DMS 273 treated with DMSO at 0.1 percent for 48 hours (cell line): ENCODE measurements around the gene NKIRAS1.
A peak's percentile ranks its signal among the peaks of the same experiment; 100 is the strongest.
"Not testable (repeated sequence)": the region's sequence is repeated elsewhere in the genome, so short reads cannot be mapped to it uniquely, and the experiment has no call there.

Experiments
- DNase-seq: peaks from one replicate; lab custom pipeline; 2025; lab: John Stamatoyannopoulos, UW

Gene NKIRAS1

DNA sequence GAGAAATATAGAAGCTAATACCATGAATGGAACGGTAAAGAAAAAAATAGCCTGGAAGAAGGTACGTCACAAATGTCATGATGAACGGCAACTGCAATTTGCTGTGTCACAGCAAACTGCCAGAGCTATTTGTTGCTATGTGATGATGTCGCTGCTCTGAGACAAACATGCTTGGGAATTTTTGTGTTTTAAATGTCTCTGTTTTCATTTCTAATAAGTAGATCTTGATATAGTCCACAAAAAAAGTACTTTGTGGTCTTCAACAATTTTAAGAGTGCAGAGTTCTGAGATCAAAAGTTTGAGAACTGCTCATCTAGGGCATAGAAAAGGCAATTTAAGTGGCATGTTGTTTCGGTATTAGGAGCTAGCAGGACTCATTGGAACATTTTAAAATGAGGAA, 24.0 kb upstream of the NKIRAS1 start:
- no peak for DNase-seq

DNA sequence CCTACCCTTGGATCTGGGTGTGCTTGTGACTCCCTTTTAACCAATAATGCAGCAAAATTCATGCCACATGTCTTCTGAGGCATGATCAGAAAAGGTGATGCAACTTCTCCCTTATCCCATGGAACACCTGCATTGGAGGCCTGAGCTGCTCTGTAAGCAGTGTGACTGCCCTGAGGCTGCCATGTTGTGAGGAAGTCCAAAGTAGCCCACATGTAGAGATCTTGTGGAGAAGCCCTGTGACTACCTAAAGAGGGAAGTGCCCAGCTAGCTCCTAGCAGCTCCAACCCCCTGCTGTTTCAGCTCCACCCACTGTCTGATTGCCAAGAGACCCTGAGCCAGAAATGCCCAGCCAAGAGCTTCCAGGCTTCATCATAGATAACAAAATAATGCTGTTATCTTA, 21.9 kb upstream of the NKIRAS1 start:
- no peak for DNase-seq

DNA sequence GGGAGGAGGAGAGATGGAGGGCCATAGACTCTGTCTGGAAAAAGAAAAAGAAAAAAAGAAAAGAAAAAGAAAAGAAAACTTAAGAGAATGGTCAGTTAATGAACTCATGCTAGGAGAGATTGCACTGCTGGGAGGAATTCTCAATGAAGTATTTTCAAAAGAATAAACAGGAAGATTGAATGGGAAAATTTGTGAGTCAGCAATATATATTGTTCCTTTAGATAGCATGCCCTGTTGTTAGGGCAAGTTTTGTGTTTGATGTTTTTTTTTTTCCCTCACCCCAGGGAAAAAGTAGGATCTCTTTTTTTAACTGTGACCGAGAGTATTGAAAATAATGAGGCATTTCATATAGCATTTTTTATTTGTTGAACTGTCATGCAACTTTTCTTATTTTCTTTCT, 20.5 kb upstream of the NKIRAS1 start:
- DNase-seq = no peak

DNA sequence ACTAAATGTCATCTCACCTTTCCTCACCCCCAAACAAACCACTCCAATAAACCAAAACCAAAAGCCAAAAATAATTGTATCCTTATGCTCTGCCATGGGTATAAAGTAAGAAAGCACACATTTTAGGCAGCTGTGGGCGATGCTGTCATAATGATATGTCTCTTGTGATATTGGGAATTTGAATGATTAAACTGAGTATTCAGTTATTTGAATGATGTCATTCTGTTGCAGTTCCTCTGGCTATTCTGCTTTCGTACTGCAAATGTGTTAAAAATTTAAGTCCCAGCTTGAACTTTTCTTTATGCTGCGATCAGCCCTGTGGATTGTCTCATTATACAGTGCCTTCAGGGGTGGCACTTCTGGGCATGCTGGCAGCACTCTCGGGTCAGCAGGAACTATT, 17.5 kb upstream of the NKIRAS1 start:
- no peak for DNase-seq

DNA sequence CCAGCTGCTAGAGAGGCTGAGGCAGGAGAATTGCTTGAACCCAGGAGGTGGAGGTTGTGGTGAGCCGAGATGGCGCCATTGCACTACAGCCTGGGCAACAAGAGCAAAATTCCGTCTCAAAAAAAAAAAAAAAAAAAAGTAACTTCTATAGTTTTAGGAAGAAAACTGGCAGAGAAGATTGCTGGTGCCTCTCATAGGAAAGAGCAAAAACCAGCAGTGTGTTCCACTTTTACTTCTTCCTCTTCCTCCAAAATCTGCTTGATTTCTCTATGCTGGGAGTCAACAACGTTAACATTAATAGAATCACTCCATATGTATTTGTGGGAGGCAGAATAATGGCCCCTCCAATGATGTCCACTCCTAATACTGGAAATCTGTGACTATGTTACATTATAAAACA, 15.8 kb upstream of the NKIRAS1 start:
- DNase-seq = no peak

DNA sequence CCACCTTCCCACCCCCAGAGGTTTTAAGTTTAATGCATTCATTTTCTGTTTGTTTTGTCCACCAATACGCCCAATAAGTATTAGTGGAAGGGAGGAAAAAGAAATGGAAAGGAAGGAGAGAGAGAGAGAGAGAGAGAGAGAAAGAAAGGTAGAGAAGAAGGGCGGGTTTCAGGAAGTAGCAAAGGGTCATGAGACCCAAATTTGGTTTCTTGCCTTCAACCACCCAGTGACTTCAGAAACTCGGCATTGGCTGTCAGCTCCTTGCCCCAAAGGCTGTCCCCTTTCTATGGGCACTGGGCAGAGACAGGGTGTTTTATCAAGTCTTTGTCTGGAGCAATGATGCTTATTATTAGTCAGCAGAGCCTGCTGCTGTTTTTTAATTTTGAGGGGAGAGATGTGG, 14.8 kb upstream of the NKIRAS1 start:
- DNase-seq = no peak

DNA sequence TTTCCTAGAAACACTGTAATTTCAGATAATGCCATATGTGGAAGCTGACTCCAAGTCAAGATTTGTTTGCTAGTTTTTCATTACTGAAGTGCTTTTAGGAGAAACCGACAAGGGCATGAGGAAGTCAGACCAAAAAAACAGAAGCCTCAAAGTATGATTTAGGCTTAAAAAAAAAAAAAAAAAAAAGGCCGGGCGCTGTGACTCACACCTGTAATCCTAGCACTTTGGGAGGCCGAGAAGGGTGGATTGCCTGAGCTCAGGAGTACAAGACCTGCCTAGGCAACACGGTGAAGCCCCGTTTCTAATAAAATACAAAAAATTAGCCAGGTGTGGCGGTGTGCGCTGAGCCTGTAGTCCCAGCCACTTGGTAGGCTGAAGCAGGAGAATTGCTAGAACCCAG, 11.7 kb upstream of the NKIRAS1 start:
- no peak for DNase-seq

DNA sequence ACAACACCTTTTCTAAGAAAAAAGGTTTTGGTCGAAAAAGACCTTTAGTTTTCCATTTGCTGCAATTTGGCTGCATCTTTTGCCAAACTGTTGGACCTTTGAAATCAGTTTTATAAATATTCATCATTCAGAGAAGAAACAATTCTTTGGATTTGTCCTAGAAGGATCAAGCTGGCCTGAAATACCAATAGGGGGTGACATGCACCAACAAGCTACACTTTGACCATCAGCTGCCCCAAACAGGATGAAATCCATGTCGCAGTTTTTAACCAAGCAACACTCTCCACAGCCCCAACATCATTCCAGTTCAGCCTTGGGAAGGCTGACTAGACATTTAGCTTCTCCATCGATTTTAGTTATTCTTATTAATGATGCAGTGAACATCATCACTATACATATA, 9.9 kb upstream of the NKIRAS1 start:
- DNase-seq = no peak

DNA sequence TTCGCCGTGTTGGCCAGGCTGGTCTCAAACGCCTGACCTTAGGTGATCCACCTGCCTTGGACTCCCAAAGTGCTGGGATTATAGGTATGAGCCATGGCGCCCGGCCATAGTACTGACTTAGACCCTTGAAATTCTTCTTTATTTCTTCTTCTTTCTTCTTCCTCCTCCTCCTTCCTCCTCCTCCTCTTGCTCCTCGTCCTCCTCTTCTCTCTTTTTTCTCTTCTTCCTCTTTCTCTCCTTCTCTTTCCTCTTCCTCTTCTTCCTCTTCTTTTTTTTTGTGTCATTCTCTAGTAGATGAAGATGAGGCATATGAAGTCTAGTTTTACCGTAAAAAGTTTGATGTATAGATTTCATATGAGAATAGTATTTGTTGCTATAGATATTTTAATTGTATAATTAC, 9.5 kb upstream of the NKIRAS1 start:
- no peak for DNase-seq

DNA sequence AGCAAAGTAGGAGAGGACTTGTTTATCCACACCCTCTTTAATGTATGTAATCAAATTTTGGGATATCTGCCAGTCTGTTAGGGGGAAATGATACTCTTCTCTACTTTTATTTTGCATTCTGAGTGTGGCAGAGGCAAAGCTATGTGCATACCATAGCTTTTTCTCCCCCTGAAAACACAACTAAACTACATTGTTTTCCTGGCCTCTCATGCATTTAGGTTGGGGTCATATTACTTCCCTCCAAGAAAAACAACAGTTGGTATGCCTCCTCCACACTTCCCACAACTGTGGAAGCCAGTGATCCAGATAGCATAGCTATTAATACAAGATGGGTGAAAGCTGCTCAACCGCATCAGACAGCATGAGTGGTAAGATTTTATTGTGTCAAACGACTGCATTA, 7.0 kb upstream of the NKIRAS1 start:
- peak; percentile 27 for DNase-seq

DNA sequence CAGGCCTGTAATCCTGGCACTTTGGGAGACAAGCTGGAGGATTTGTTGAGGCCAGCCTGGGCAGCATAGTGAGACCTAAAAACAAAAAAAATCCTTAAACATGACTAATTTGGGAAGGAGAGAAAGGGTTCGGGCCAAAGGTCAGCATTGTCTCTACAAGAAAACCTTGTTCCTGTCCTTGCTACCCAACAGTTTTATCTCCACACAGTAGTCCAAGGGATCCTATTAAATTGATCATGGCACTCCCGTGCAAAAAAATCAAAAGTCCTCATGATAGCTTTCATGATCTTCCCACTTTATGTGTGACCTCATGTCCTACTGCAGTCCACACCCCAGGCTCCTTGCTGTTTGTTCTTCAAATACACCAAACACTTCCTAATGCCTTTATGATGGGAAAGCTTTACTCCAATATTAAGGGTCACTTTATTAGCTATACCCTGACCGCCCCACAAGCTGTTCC, 4.3 kb upstream of the NKIRAS1 start:
- peak; percentile 45 for DNase-seq

DNA sequence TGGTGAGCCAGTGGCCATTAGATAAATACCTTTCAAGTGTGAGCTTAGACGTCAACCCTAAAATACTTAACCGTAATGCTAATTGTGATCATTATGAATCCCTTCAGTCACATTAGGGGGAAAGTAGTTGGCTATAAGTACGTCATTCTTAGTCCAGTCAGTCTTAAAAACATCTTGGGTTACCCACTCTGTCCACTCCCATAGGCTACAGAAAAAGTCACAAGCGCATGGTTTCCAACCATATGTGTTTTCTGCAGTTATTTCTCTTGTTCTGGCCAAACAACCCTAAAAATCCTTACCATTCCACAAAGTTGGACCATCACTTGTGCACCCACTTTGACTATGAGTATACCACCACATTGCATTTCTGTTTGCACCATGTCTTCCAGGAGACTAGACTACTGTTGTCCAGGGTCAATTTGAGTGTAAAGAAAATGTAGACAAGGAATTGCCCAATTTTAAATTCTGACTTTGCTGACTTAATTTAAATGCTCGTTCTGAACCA, 3.4 kb upstream of the NKIRAS1 start:
- no peak for DNase-seq

DNA sequence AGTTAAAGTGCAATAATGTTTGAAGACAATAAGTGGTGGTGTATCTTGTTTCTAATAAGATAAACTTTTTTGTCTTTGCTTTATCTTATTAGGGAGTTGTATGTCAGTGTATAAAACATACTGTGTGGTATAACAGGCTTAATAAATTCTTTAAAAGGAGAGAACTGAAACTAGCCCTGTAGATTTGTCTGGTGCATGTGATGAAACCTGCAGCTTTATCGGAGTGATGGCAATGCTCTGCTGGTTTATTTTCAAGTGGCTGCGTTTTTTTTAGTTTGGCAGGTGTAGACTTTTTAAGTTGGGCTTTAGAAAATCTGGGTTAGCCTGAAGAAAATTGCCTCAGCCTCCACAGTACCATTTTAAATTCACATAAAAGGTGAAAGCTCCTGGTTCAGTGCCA, 2.8 kb upstream of the NKIRAS1 start:
- DNase-seq = no peak

DNA sequence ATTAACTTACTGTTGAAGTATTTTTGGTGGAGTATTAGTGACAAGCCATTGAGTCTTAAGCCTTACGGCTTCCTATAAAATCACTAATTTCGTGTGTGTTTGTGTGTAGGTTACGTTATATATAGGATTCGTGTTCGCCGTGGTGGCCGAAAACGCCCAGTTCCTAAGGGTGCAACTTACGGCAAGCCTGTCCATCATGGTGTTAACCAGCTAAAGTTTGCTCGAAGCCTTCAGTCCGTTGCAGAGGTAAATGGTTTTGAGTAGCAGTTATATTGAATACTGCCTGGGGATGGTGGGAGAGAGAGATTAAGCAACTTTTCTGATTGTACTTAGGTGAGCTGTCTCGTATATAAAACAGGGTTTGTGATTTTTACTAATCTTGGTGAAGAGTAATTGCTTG, 1.5 kb upstream of the NKIRAS1 start:
- DNase-seq = not testable (repeated sequence)

DNA sequence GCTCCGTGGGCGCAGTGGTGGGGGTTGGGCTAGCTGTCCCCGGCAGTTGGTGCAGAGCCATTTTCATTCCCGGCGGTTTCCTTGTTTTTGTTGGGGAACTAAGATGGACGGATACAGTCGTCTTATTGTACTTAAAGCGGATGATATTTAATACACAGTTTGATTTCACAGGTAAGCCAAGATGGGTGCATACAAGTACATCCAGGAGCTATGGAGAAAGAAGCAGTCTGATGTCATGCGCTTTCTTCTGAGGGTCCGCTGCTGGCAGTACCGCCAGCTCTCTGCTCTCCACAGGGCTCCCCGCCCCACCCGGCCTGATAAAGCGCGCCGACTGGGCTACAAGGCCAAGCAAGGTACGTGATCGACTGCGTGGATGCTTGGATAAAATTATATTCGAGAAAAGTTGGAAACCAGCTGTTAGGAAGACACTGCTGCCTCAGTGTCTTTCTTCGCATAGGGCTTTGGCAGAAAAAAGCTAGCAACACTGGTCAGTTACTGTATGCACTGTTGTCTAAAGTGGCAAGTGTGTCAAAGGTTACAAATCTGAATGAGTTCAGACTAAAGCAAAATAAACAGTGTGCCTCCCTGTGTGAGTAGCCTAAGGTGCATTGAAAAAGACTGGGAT, 1.0 kb upstream of the NKIRAS1 start:
- not testable (repeated sequence) for DNase-seq

DNA sequence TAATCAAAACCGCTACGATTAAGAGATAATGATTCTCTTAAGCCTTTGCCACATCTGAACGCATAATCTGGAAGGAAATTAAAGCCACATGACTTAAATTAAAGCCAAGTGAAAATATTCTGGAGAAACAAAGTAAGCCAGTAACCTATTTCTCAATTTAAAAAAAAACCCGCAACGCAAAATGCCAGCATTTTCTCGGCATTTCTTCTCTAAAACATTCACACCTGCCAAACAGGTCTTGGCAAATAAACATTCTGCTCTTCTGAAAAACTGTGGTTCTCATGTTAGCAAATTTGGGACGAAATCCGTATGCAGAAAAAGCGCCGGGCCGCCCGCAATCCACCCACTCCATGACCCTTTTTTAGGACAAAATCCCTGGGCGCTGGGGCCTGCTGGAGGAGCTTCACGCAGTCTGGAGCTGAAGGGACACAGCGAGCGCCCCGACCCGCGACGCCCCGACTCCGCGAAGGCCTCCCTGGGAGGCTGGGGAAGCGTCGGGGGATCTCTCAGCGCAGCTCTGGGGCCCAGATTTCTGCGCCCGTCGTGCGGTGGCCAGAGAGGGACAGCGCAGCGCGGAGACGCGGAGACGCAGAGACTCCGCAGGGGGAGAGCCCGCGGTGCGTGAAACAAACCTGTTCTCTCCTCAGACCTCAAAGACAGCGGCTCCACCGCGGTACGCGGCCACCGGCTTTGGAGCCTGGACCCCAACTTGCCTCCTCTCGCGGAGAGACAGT, 471 bp downstream of the NKIRAS1 start:
- no peak for DNase-seq

DNA sequence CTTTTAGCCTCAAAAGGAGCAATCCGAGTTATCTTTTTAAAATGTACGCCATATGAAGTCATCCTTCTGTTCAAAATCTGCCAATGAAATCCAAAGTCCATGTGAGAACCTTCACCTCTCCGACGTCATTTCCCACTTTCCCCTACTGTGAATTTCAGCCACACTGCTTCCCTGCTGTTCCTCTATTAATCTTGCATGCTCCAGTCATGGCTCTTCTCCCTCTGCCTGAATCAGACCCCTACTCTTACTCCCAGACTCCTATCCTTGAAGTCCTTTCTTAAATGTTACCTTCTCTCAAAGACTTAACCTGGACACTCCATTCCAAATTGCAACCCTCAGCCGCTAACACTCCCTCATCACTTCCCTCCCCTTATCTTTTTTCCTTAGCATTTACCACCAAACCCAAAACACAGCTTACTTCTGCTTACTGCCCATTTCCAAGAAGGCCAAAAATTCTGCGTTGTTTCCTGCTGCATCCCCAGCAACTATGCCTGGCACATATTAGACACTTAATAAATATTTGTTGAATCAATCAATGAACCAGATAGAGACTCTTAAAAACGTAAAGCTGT, 1.2 kb downstream of the NKIRAS1 start:
- DNase-seq = no peak

DNA sequence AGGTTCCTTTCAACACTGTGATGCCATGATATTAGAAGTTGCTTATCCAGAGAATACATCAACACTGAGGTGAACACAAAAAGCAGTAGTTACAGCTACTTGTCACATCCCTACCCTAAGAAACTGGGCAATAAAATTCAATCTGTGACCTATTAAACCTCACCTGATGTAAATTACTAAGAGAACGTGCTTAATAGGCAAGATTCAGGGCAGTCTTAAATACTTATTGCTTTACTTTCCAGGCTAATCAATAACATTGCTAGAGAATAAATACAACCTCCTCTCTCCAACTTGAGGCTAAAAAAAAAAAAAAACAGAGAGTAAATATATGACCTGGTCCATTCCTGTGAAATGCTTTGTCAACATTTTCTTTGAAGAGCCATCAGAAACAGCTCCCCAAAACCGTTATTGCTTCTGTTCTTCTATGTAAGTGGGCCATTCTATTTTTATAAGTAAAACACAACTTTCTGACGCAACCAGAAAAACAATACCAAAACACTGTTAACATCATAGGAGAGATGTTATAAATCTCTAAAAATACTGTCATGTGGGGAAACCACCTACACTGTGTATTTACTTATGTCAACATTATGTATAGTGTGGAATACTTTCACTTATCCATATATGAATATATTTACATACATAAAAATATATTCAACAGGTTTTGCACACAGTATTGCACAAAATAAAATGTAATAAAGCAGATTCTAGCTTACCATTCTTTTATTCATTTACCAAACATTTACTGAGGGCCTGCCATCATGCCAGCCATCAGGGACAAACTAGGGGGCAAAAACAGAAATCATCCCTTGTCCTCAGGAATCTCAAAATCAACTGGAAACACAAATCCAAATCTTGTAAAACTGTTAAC, 2.7 kb downstream of the NKIRAS1 start:
- DNase-seq = no peak

DNA sequence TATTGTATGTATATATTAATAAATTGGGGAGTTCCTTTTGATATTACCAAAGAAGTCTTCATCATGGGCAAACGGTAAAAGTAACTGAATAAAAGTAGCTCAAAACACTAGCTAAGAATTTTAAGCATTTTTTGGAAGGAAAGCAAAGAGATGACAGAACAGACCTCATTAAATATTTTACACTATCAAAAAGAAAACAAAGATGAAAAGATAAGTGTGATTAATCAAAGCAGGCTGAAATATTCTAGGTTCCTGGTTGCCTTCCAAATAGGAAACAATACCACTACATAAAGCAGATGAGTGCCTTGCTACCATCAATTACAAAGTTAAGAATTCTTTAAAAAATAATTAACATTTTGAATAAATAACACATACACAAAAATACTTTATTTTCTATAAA, 3.6 kb downstream of the NKIRAS1 start:
- DNase-seq = no peak

DNA sequence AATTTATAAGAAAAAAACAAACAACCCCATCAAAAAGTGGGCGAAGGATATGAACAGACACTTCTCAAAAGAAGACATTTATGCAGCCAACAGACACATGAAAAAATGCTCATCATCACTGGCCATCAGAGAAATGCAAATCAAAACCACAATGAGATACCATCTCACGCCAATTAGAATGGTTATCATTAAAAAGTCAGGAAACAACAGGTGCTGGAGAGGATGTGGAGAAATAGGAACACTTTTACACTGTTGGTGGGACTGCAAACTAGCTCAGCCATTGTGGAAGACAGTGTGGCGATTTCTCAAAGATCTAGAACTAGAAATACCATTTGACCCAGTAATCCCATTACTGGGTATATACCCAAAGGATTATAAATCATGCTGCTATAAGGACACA, 4.5 kb downstream of the NKIRAS1 start:
- DNase-seq = not testable (repeated sequence)

DNA sequence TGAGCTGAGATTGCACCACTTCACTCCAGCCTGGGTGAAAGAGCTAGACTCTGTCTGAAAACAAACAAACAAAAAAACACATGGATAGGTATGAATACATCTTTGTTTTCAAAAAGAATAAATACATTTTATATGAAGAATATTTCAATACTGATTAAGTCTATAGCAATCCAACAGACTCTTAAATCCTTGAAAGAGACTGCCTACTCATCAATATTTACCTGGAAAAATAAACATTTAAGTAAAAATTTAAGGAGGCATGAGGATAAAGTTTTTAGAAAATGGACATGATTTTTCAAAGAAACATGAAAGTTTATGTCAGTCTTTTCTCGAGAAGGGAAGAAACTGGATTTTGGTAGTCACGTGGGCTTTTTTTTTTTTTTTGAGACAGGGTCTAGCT, 5.4 kb downstream of the NKIRAS1 start:
- no peak for DNase-seq

DNA sequence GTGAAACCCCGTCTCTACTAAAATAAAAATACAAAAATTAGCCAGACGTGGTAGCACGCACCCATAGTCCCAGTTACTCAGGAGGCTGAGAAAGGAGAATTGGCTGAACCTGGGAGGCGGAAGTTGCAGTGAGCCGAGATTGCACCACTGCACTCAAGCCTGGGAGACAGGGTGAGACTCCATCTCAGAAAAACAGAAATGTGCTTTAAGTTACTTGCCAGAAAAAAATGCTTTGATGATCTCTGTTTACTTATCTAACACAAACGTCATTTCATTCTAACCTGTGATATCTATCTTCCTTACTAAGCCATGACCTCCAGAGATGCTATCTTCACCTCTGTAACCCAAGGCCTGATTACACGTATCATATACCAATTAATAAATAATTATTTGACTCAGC, 7.4 kb downstream of the NKIRAS1 start:
- no peak for DNase-seq
